Prostate gland (tissue), 2 donors: ENCODE results near the gene OSBPL1A.

ENCODE experiments used
- CTCF ChIP-seq, 4 experiments: fragments of 200-600 bp in 2 of 4; fragments of 450-650 bp in 2 of 4; sonication (generic) in 2 of 4; IDR thresholded peaks; 1 replicate in 3 of 4; 2 replicates in 1 of 4; pipeline ENCODE4 v1.5.1; 2016 to 2019; ENCODE audit warnings: antibody characterized with exemption in 4 of 4, mild to moderate bottlenecking in 2 of 4, moderate library complexity in 2 of 4
- POLR2AphosphoS5 ChIP-seq: sonication (generic); formaldehyde crosslinking; IDR thresholded peaks from one replicate; pipeline ENCODE4 v1.6.1; 2017; ENCODE audit warnings: antibody characterized with exemption

GRCh38 chr18:24362757-24363156 lies 34.9 kb downstream of the OSBPL1A start:
- TF ChIP-seq CTCF (IDR thresholded peaks at IDR 0.05): no peak
- peak; percentile 48 for TF ChIP-seq POLR2AphosphoS5
